Fibroblast of skin of left quadriceps (primary cell): ENCODE data around the gene MAP2.
A peak's percentile ranks its signal among the peaks of the same experiment; 100 is the strongest.

Experiments
- DNase-seq, 2 experiments: peaks; one replicate each; pipeline ENCODE4 v3.0.0-alpha.2; 2013; ENCODE audit warnings: low read depth in 2 of 2

Gene MAP2

DNA sequence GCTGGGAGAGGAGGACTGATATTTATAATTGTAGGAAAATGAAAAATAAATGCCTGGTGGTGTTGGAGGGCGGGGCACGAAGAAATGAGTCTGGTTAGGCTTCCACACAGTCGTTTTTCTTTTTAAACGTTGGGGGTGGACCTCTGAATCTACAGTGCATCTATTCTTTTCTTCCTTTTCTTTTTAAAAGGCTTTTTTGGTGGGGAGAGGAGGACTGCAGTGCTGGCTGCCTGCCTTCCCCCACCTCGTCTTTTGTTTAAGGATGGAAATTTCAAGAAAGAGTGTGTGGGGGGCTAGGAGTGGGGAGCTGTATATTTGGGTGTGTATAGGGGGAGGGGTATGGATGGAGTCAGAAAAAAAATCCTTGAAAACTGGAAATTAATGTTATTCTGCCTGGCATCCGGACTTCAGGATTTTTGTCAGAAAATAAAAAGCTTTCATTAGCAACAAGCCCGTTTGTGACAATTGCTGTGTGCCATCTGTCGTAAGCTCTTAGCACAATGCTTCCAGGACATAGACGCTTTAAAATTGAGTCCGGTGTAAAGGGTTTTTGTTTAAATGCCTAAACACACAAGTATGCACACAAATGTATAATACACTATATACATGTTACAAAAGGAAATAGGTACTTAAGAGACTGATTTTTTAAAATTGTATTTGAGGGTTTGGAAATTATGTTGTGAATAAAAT, 1.1 kb downstream of the MAP2 start:
- no peak for DNase-seq

DNA sequence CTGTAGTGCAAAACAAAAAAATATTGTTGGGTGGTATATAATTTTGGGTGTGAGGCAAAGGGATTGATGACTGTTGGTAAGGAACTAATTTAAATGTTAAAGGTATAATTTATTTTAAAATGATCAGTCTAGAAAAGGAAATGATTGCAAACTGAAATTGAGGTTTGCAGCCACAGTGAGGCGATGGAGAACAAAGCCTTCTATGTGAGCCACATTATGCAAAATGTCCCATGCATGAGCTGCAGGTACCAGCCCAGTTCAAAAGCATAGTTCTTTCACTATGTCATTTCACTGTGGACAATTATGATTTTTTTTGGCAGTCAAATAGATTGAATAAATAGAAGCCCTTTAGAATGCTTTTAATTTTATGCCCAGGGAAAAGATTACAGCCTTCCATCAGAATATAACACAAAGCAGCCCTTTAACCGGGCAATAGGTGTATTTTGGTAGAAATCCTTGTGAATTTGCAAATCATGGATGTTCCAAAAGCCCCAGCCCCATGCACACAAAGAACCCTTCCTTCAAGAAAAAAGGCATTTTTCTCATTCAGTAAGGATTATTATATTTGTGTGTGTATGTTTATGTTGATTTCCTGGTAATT, 1.7 kb downstream of the MAP2 start:
- DNase-seq: no peak

DNA sequence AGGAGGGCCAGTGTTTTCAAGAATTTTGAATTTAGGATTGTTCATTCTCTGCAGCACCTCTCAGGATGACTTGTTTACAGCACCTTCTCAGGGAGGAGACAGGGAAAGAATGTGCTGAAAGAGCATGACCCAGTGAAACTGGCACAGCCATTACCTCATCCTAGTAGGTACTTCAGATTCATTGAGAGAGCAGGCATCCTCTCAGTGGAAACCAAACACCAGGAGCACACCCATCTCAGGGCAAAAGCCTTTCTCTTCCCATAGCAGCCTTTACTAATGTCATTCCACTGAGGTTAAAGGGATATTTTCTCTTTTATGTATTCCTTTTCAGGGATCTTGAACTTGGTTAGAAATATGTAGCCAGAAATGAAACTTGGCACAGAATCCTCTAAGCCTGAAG, 2.6 kb downstream of the MAP2 start:
- DNase-seq: no peak

DNA sequence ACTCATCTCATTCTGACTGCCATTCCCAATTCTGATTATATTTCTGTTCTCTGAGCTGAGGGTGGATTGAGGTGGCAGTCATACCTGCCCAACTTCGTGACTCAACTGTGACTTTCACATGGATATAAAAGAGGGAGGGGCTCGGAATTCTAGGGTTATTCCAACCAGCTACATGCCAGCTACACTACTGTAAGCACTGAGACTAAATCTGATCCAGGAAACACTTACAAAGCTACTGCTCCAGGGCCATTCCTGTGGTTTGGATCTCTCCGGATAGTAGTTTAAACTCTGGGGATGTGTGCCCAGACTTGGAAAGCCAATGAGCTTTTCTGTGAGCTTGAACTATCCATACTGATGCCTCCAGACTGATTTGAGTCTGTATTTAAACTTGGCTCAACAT, 7.9 kb downstream of the MAP2 start:
- DNase-seq: no peak

DNA sequence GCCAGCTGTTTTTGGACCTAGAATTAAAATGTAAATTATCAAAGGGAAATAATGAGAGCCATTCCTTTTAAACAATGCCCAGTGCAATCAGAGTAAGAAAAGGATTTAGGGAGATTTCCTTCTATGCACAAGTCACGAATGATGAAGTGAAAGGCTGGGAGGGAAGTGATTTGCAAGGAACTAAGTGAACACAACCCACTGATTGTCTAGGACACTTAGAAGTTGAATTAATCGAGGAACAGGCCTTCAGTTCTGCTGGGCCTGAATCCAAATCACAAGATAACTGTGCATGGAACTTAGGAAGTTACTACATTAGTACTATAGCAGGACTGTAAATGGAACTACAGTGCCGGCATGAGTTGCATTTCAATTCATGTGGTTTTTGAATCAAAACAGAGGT, 17.7 kb downstream of the MAP2 start:
- no peak for DNase-seq

DNA sequence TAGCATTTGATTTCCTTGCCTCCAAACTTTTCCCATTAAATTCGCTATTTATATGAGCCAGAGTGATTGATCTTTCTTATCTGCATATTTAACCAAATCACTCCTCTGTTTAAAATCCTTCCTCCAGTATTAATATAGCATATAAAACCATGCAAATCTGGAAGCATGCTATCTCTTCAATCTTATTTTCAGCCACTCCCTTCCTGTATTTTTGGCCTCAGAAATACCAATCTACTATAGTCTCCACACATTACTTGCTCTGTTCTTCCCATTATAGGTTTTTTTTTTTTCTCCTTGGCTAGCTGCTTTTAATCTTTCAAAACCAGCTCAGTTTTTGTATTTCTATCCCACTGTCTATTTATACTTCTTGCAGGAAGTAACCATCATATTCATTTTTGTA, 19.1 kb downstream of the MAP2 start:
- no peak for DNase-seq

DNA sequence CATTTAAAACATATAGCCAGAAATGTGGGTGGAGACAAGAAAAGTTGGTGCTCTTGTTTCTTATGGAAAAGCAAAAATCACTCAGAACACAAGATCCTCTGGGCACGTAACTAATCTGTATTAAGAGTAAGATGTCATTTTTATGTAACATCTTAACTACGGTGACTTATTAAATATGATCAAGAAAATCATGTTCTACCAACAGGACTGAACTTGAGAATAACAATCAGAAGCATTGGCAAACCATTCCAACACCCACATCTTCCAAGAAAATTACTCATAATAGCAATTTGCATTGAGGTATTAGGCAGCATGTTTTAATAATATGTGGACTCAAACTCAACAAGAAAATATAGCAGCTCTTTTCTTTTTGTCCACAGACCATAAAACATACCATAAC, 21.6 kb downstream of the MAP2 start:
- no peak for DNase-seq

DNA sequence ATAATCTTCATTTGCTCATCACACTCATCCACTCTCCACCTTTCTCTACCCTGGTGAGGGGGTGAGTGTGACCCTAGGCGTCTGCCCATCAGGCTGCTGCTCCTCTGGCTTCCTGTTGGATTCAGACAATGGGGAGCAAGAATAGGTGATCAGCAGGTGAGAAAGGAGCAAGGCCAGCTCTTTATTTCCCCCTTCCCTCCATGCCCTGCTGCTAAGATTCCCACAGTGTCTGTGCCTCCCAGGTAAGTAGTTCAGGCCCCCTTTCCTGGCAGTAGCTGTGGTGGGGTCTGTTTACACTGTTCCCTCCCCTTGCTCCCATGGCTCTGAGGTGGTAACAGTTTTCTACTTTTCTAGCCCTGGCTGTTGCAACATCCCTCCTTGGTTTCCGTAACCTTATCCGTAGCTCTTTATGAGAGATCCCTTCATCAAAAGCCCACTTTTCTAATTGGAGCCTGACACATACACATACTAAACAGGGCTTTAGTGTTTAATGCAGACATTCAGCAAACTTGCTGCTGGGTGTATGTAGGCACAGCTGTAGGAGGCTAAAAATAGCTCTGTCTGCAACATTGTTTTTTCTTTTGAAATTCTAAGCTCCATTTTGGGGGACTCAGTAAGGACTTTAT, 27.5 kb downstream of the MAP2 start:
- DNase-seq: no peak

DNA sequence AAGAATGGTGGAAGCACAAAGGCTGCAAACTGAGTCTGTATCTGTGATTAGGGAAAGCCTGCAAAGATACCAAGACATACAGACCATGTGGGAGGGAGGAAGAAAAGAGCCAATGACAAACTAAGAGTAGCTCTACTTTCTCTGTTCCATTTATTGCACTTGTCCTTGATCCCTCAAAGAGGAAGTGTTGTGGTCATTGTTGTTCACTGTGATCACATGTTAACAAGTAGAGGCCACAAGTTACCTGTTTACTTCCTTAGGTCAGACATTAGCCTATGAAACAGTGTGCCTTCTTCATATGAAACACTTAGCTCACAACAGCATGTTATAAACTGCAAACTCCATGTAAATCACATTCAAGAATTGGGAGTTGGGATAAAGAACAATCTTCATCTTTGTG, 32.6 kb downstream of the MAP2 start:
- DNase-seq: no peak

DNA sequence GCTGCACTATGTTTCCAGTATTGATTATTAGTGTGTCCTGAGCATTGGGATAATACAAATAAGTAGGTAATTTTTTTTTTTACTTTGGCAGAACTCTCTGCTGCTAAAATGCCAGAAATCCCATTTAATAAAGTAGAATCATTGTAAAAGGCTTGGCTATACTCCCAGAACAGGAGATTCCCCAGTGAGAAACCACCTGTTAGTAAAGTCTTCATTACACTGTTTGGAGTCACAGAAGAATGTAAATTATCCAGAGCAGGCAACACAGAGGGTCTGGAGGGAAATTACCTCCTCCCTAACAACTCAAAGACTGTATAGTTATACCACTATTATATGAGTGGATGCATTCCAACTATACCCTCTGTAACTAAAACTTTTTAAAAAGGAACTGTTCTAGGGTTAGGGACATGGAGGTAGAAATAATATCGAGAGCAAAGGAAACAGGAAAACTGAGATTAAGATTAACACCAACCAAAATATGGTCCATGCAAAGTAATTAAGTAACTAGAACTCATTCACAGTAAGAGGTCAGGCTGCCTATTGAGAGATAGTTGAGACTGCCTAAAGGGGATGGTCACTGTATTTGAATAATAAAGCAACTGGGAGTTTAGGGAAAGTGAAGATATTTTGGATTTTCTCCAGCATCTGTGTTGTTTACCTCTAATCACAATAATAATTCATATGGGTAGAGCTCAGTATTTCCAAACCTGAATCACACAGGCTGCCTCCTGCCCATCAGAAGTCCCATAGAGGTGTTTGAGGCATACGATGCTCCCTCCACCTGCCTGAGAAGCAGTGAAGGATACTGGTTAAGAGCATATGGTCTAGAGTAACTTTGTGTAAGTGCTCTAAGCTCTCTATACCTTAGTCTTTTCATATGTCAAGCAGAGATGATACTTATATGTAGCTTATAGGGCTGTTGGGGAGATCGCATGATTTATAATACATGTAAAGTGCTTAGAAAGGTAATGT, 34.4 kb downstream of the MAP2 start:
- no peak for DNase-seq

DNA sequence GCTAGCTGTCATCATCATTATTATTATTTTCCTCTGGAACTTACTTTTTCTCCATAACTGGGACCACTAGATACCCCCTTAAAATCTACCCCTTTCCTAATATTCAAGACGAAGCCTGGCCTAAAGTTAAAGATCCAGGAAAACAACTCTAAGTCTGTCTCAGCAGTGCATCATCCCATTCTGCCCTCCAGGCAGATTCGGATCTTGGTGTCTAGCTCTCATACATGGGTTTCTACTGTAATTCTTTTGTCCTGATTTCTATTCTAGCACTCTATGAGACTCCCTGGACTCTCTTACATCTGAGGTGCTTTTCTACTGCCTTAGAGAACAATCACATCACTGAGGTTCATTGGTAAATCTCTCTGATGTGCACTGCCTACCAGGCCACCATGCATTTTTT, 35.5 kb downstream of the MAP2 start:
- DNase-seq: no peak

DNA sequence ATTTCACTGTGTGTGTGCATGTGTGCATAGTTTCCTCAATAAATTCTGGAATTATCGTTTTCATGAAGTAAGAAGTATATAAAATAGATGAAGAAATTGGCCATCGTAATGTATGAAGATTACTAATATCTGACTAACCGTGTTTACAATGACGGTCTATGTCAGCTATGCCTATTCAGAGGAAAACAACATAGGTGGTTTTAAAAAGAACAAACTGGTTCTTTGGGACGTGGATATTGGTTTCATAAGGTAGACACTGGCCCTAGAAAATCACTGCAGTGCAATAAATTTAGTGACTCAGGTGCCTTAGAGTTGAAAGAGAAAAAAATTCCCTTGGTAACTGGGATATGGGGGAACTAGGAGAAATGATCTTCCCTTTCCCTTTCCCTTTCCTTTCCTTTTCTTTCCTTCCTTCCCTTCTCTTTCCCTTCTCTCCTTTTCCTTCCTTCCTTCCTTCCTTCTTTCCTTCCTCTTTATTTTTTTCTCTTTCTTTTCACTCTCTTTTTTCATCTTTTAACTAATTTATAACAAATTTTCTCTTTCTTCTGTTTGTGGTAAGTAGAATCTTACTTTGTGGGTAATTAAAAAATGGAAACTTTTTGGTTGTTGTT, 36.4 kb downstream of the MAP2 start:
- DNase-seq: no peak

DNA sequence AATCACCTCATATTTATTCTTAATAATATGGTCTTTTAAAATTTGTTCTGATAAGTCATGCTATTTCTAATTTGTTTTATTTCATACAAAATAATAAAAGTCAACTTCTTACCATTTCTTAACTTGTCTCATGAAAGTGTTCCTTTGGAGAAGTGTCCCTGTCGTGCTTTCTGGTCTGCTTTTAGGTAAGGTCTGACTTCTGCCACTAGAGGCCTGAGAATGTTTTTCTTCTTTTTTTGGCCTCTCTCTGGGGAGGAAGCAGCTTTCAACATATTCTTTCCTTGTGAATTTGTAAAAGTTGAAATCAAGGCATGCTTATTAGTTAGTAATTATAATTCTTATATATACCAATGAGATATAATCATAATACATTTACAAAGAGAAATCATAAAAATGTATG, 39.4 kb downstream of the MAP2 start:
- no peak for DNase-seq

DNA sequence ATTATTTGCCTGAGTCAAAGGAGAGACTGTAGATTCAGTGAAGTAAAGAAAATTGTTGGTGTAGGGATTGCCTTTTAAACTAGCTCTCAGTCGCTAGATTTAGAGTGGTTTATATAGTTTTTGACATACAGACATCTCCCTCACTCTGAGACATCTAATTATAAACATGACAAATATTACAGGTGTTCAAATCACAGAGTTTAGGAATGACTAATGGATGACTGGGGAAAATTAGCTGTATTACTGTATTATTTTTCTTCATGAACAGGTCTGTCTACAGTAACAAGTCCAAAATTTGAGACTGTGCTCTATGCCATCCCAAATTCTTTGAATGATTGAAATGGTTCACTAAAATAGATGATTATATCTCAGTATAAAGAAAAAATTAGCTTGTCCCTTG, 40.0 kb downstream of the MAP2 start:
- no peak for DNase-seq

DNA sequence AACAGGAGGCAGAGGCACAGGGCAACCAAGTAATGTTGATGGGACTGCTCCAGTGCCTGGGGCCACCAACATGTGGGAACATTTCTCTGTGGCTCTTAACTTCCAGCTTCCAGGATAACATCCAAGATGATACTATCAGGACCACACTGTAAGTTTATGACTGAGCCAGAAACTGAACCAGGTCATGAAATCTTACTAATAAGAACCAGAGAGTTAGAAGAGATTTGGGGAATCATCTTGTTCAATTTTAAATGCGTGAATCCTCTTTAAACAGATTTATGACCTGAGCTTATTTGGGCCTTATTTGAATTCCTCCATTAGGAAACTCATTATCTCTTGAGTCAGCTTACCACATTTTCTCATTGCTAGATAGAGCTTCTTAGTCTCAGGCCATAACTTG, 45.0 kb downstream of the MAP2 start:
- DNase-seq: peak; percentile 47

DNA sequence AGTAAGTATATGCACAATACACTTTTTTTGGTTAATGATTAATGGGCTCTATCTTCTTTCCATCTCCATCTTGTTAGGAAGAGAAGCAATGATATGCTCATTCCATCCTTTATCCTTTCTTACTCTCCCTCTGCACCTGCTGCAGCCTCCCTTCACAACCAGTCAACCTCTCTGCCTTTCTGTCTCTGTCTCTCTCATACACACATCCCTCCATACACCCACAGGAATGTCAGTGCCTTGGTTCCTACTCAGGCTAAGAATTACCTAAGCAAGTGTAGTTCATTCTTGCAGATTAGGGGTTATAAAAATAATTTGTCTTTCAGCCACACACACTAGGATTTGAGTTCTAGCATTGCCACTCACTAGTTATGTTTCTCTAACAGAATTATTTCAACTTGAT, 45.6 kb downstream of the MAP2 start:
- DNase-seq: no peak

DNA sequence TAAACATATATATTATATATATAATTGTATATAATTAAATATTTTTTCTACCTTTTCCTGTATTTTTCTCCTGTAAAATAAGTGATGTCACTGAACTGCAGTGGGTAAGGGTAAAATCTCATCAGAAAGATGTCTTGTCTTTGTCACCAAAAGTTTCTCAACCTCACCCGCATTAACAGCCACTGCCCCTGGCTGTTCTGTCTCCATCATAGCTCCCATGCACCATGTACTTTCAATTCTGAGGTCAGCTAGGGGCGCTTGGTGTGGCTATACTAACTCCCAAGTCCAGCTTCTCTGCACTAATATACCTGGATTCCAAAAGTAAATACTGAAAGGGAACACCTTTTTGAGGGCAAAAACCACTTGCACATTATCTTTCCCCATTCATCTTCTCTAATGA, 46.6 kb downstream of the MAP2 start:
- DNase-seq: no peak

DNA sequence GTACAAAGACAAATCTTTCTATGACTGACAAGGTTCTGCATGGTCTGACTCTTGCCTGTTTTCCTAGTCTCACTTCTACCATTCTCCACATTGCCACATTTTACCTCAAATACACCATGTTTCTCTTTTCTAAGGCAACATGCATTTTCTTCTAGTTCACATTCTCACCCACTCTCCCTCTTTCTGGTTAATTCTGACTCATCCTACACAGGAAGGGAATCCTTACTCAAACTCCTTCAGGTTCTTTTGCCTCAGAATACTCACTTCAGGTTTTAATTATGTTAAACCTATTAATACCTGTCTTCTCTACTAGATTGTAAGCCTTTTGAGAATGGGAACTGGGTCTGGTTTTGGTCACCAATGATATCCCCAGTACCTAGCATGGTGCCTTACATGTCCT, 47.2 kb downstream of the MAP2 start:
- peak in 1 of 2 experiments; percentile 12 for DNase-seq

DNA sequence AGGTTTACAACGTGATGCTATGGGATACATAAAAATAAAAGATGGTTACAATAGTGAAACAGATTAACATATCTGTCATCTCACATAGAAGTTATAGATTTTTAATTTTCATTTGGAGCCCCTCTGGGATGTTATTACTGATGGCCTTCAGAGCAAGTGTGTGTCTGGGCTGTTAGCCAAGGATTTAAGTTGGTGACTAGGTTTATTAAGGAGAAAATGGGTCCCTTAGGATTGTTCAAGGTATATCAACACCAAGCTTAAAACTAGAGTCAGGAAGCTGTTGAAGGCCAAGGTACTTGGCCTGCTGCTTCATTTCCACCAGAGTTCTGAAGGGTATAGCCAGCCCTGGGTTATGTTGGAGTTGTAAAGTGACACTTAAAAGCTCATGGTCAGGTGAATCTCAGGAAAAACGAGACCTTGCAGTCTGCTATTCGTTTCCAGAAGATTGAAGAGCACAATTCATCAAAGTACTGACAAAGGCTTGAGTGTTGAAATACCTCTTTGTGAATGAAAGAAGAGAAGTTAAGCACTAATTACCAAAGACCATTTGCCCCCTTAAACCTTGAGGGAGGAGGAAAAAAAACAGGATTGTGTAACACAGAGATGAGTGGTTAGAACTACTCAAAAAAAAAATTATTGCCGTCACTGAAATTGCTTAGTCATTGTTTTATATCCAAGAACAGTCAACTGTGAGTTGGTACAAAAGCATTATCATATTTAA, 48.4 kb downstream of the MAP2 start:
- DNase-seq: peak; percentile 58 to 60

DNA sequence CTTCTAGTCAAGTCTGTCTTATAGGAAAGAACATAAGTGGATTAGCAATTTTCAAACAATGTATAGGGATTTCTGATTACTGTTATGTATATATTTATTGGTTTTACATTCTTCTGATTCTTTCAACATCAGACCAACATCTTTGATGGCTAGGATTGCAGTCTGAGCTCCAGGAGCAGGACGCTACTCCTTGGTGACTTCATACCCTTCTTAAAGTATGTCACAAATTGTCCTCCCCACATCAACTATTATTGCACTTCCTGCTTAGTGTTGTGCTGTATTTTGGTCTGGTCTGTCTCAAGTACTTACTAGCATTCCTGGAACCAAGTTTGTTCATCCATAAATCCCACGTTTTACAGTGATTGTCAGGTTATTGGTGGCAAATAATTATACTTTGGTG, 49.0 kb downstream of the MAP2 start:
- DNase-seq: no peak

DNA sequence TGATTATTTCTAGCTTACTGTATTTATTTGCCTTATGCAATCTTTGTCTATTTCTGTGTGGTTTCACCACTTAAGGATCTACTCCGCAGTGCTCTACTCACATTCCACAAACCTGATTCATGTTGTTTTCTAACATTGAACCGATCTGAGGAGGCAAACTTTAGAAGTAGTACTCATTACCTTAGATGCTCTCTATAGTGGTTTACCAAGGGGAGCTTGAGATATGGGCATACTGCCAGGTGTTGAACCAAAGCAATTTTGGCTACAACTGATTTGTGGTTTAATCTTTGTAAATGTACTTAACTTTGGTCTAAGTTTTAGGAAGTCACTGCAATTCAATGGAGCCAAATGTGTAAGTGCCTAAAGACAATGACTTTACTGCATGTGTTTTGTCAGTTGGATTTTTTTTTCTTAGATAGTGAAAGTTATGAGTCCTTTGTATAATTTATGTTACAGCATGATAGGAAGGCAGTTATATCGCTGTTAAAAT, 50.1 kb downstream of the MAP2 start:
- peak; percentile 96 to 97 for DNase-seq
